BJ (cell line): ENCODE measurements around the gene ATP11A. TPM values are rescaled to one million over a fixed set of nuclear protein-coding genes. Genes with fewer than 3 reads are reported as not detected.

Experiments
- CTCF ChIA-PET: fragments of 350-600 bp; formaldehyde crosslinking; extraction: SDS; loops from one replicate; lab custom pipeline; 2021; ENCODE audit warnings: antibody characterized with exemption, inconsistent platforms; lab: Yijun Ruan, JAX
- POLR2A ChIA-PET: fragments of 300-600 bp; sonication (Branson Sonifier 250); formaldehyde crosslinking; extraction: SDS; loops from one replicate; lab custom pipeline; 2021; ENCODE audit warnings: antibody characterized with exemption; lab: Charles Lee
- DNase-seq: peaks from one replicate; pipeline ENCODE4 v3.0.0-alpha.2; 2011; ENCODE audit warnings: low read depth
- H3K27me3 ChIP-seq: 2 replicates; pipeline ENCODE4 v1.6.0; 2011; ENCODE audit warnings: low read length; ENCODE audit not compliant: control insufficient read depth, insufficient read depth
- H3K36me3 ChIP-seq: 2 replicates; pipeline ENCODE4 v1.5.1; 2011; ENCODE audit warnings: low read length; ENCODE audit not compliant: control insufficient read depth, insufficient read depth
- H3K4me3 ChIP-seq: 2 replicates; pipeline ENCODE4 v1.5.1; 2011; ENCODE audit warnings: low read depth, mild to moderate bottlenecking, control low read depth, low read length
- polyA plus RNA-seq: library from polyadenylated mRNA; depleted of rRNA; stranded (reverse); fragments of >200 nt; gene quantifications from 2 replicates; pipeline ENCODE4 v1.2.3, GENCODE V29; 2011
- TF ChIP-seq, protein P1 (sequence below): IDR thresholded peaks from 2 replicates; pipeline ENCODE4 v1.5.1; 2011; ENCODE audit warnings: low read depth, mild to moderate bottlenecking, control low read depth, inconsistent platforms, low read length, moderate library complexity; ENCODE audit not compliant: insufficient read depth

The ATP11A gene
- polyA plus RNA-seq, 1 experiment = 1.9 TPM

DNA sequence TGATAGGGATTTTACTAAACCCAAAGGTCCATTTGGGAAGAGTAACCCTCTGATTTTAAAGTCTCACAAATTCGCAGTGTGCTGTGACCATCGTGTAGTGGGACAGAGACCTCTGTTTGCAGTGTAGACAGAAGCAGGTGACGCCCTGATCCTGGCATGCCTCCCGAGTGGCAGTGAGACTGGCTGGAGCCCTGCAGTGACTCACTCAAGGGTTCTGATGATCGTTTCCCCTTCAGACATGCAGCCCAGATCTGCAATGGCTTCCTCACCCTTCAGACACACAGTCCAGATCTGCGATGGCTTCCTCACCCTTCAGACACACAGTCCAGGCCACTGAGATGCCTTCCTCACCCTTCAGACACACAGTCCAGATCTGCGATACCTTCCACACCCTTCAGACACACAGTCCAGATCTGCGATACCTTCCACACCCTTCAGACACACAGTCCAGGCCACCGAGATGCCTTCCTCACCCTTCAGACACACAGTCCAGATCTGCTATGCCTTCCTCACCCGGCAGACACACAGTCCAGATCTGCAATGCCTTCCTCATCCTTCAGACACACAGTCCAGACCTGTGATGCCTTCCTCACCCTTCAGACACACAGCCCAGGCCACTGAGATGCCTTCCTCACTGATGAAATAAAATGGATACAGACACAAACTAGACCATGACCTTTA lies 125.2 kb downstream of the ATP11A start:
- TF ChIP-seq, protein P1, sequence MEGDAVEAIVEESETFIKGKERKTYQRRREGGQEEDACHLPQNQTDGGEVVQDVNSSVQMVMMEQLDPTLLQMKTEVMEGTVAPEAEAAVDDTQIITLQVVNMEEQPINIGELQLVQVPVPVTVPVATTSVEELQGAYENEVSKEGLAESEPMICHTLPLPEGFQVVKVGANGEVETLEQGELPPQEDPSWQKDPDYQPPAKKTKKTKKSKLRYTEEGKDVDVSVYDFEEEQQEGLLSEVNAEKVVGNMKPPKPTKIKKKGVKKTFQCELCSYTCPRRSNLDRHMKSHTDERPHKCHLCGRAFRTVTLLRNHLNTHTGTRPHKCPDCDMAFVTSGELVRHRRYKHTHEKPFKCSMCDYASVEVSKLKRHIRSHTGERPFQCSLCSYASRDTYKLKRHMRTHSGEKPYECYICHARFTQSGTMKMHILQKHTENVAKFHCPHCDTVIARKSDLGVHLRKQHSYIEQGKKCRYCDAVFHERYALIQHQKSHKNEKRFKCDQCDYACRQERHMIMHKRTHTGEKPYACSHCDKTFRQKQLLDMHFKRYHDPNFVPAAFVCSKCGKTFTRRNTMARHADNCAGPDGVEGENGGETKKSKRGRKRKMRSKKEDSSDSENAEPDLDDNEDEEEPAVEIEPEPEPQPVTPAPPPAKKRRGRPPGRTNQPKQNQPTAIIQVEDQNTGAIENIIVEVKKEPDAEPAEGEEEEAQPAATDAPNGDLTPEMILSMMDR = no peak
- H3K4me3 ChIP-seq = no peak overlapping the region
- ChIA-PET CTCF (no interaction called here), POLR2A (no interaction called here)
- no peak for DNase-seq
- H3K27me3 ChIP-seq = no peaks in the 10 kb centered on the region
- H3K36me3 ChIP-seq = no peaks in the 10 kb centered on the region; the same call in none of the 2 replicates

DNA sequence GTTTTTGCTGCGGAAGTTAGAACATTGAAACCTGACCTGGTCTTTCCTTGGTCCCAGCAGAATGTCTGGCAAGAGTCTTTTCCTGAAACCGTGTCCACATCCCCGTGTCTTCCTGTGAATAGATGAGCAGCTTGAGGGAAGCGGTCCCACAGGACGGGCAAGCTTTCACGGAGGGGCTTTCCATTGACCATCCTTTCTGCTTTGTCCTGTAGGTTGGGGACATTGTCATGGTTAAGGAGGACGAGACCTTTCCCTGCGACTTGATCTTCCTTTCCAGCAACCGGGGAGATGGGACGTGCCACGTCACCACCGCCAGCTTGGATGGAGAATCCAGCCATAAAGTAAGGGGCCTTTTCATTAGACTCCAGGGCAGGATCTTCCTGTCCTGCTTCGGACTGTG lies 126.0 kb downstream of the ATP11A start:
- CTCF ChIA-PET = no interaction called here
- no peak for DNase-seq
- POLR2A ChIA-PET = no interaction called here

GRCh38 chr13:112818040-112818697 lies 128.3 kb downstream of the ATP11A start:
- DNase-seq = no peak
- Histone ChIP-seq H3K27me3 (no peaks in the 10 kb centered on the region), H3K4me3 (no peak overlapping the region), H3K36me3 (no peaks in the 10 kb centered on the region; the same call in none of the 2 replicates)
- CTCF ChIA-PET = interaction anchor here (0.8 kb wide), 1 partner anchor 12 kb away, joined by 5 read pairs; no protein-coding TSS in a partner anchor
- TF ChIP-seq, protein P1 = no peak
- POLR2A ChIA-PET = no interaction called here

More for the DNA sequence above, 126.0 kb downstream of the ATP11A start:
- Histone ChIP-seq H3K4me3 (no peak overlapping the region), H3K36me3 (no peaks in the 10 kb centered on the region; the same call in none of the 2 replicates), H3K27me3 (no peaks in the 10 kb centered on the region)
- TF ChIP-seq, protein P1 = no peak

- DNase-seq = no peak
- ChIA-PET POLR2A (no interaction called here), CTCF (interaction anchor here (0.8 kb wide), 1 partner anchor 11 kb away, joined by 5 read pairs; no protein-coding TSS in a partner anchor)
- Histone ChIP-seq H3K4me3 (no peak overlapping the region), H3K36me3 (no peaks in the 10 kb centered on the region; the same call in none of the 2 replicates), H3K27me3 (no peaks in the 10 kb centered on the region)
- TF ChIP-seq, protein P1 = no peak
Measured at GRCh38 chr13:112818698-112819045, 128.8 kb downstream of the ATP11A start.

- TF ChIP-seq, protein P1 = no peak
- no peak for DNase-seq
- CTCF ChIA-PET = interaction anchor here (0.8 kb wide), 1 partner anchor 11 kb away, joined by 5 read pairs; no protein-coding TSS in a partner anchor
- POLR2A ChIA-PET = no interaction called here
- Histone ChIP-seq H3K36me3 (no peaks in the 10 kb centered on the region; the same call in none of the 2 replicates), H3K4me3 (no peak overlapping the region), H3K27me3 (no peaks in the 10 kb centered on the region)
Measured at GRCh38 chr13:112819111-112819510, 129.3 kb downstream of the ATP11A start.
